ENCODE data around the gene CDRT15. TPM values are rescaled to one million over a fixed set of nuclear protein-coding genes. Genes with fewer than 3 reads are reported as not detected.

Gene CDRT15
- total RNA-seq, 2 donors from 2014 or later, result not detected

DNA sequence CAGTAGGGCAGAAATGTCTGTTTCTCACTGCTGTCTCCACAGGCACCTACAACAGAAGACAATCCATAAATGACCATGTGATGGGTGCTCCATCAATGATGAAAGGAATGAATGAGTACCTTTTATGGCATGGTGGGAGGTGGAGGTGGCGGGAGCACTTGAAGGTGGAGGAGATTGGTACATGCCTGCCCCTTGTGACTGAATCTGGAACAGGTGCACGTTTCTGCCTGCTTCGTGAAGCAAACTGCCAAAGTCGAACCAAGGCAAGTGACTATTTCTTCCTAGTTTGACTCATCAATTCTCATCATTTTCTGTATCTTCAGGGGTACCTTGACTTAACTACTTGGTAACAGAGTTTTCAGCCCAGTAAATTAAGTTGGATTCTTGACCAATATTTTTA is 25.4 kb downstream of the CDRT15 start:
- DNase-seq, result no peak
- intact Hi-C loops (cut with DNase I), result no loop called here
- ATAC-seq, result no peak

DNA sequence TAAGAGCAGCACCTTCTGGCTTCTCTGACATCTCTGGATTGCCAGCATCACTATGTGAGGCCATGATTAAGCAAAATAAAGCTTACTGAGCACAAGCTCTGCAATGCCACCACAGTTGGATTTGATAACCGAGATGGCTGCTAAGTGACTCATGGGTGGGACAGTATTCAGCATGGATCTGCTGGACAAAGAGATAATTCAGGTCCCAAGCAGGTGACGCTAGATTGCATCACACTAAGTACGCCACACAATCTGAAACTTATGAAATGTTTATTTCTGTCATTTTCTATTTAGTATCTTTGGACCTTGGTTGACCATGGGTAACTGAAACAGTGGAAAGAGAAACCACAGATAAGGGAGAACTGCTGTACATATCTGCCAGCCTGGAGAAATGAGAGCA is 27.4 kb downstream of the CDRT15 start:
- intact Hi-C loops (cut with DNase I), result no loop called here
- no peak for DNase-seq
- ATAC-seq, result no peak

DNA sequence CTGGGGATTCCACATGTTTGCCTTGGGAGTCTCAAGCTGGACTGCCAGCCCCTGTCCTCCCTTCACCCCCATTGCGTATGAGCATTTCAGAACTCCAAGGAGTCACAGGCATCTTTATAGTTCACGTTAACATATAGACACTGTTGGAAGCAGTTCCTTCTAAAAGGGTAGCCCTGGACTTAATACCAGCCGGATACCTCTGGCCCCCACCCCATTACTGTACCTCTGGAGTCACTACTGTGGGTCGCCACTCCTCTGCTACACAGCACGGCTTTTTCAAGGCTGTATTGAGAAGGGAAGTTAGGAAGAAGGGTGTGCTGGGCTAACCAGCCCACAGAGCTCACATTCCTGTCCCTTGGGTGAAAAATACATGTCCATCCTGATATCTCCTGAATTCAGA is 28.9 kb downstream of the CDRT15 start:
- no peak for DNase-seq
- no peak for ATAC-seq
- intact Hi-C loops (cut with DNase I), result no loop called here

DNA sequence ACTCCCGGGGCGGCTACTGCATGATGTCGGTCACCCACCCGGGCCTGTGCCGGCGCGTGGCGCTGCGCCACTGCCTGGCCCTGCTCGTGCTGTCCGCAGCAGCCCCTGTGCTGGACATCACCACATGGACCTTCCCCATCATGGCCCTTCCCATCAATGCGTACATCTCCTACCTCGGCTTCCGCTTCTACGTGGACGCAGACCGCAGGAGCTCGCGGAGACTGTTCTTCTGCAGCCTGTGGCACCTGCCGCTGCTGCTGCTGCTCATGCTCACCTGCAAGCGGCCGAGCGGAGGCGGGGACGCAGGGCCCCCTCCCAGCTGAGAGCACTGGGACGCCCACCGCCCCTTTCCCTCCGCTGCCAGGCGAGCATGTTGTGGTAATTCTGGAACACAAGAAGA is 29.8 kb downstream of the CDRT15 start:
- ATAC-seq, result no peak
- intact Hi-C loops (cut with DNase I), result no loop called here
- DNase-seq, result no peak

DNA sequence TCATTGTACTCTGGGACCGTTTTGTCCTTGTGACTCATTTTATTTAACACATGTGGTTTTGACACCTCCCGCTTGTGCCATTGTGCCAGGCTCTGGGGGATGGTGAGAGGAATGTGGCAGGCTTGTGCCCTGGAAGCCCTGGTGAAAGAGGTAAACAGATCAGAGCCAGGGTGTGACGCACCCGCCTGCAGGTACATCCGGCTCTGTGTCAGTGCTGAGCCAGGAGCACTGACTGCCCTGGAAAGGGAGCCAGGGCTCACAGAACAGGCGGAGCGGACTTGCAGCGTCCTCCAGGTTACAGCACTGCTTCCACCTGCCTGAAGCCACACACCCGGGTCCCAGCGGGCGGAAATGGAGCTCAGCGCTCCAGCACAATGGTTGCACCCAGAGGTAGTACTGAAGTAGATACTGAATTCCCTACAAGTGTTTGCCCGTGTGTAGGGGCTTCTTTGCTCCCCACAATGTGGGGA is 30.6 kb downstream of the CDRT15 start:
- ATAC-seq, result peak; percentile 71 to 91
- peak; percentile 66 for DNase-seq
- intact Hi-C loops (cut with DNase I), result no loop called here

DNA sequence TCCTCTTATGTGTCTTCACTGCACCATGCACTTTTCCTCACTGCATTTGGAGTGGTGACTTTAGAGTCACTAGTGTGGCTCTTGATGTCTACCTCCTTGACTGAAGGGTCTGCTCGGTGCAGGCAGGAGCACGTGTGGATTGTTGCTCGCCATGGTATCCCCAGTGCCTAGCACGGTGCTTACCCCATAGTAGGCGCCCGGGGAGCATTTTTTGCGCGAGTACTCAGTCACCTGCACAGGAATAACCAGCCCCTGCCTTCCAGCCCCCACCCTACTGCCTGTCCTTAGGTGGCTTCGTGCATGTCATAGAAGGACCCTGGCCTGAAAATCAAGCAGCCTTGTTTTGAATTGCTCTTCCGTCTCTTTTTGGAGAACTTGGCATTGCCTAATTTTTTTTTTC is 31.3 kb downstream of the CDRT15 start:
- DNase-seq (no peak), ATAC-seq (no peak)
- intact Hi-C loops (cut with DNase I), result no loop called here

DNA sequence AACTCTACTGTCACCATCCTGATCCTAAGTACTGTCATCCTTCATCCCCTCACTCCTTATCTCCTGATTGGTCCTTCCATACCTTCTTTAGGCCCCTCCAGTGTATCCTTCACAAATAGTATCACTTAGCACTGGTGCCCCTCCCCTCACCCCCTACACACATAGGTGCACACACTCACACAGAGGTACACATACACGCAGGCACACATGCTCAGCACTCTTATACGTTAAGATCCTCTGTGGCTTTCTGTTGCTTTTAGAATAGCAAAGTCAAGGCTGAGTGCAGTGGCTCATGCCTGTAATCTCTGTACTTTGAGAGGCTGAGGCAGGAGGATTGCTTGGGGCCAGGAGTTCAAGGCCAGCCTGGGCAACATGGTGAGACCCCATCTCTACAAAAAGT is 32.1 kb downstream of the CDRT15 start:
- intact Hi-C loops (cut with DNase I), result no loop called here
- ATAC-seq (no peak), DNase-seq (no peak)

DNA sequence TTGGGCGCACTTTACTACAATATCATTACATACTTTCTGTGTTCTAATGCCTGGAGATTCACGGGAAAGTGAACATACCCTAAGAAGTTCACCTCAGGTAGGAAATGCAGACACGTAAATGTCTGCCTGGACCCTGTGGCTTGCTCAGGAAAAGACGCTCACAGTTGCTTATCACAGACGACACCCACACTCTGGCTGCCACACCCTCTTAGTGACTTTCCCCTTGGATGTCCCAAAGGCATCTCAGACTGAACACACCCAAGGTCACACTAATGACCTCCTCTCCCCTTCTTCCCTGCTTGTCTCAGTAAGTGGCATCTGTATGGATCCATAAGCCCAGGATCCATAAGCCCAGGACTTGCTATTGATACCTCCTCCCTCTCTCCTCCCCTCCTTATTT is 32.6 kb downstream of the CDRT15 start:
- no peak for ATAC-seq
- intact Hi-C loops (cut with DNase I), result no loop called here
- DNase-seq, result no peak

DNA sequence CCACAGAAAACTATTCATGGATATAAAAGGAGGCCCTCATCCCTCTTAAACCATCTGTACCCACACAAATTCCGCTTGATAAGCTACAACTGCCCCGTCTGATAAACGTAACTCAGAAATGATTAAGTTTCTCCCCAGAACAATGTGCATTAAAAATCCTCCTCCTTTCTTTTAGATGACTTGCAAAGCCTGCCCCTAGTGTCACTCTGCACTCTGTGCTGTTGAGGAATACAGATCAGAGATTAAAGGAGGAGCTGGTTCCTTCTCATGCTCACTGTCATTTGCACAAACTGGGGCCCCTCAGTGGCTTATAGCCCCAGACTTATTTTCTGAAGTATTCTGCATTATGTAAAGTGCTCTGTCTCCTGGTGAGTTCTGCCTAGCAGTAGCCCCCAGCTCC is 33.3 kb downstream of the CDRT15 start:
- DNase-seq, result no peak
- no peak for ATAC-seq
- intact Hi-C loops (cut with DNase I), result no loop called here

DNA sequence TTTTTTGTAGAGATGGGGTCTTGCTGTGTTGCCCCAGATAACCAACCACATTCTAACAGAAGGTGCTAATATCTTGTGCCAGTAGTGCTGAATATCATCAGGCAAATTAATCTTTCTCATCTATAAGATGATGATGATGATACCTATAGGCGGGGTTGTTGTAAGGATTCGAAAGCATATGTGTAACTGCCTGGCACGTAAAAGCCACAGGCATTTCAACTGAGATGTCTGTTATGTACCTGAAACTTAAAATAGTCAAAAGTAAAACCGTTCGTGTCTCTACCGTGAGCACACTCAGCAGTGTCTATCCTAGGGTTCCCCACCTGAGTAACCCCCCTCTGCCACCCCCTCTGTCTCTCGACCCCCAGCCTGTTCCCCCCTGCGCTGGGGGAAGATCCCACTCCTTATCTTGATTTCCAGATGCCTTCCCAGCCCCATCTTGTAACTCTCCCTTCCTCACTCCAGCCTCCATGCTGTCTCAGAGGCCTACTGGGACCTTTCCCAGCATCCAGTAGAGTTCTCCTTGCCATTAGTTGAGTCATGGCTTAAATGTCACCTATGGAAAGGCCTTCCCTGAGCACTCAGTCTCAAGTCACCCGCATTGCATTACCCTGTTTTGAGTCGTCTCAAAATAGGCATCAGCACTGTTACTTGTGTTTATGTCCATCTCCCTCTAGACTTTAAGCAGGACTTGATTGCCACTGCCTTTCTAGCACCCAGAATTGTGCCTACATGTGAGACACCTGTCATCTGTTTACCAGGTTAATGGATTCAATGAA is 34.1 kb downstream of the CDRT15 start:
- ATAC-seq (no peak), DNase-seq (no peak)
- intact Hi-C loops (cut with DNase I), result no loop called here

DNA sequence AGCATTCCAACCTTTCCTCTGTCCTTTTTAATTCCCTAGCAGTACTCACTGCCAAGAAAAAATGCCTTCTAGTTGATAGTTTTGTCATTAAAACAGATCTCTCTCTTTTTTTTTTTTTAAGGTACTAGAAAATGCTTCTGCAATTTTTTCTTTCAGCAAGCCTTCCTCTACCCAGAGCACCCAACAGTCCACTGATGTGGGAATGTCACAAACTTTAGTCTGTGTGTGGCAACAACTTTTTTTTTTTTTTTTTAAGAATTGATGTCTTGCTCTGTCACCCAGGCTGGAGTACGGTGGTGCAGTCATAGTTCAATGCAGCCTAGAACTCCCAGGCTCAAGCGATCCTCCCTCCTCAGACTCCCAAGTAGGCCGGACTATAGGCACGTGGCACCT is 34.7 kb downstream of the CDRT15 start:
- no peak for DNase-seq
- no peak for ATAC-seq
- intact Hi-C loops (cut with DNase I), result no loop called here

DNA sequence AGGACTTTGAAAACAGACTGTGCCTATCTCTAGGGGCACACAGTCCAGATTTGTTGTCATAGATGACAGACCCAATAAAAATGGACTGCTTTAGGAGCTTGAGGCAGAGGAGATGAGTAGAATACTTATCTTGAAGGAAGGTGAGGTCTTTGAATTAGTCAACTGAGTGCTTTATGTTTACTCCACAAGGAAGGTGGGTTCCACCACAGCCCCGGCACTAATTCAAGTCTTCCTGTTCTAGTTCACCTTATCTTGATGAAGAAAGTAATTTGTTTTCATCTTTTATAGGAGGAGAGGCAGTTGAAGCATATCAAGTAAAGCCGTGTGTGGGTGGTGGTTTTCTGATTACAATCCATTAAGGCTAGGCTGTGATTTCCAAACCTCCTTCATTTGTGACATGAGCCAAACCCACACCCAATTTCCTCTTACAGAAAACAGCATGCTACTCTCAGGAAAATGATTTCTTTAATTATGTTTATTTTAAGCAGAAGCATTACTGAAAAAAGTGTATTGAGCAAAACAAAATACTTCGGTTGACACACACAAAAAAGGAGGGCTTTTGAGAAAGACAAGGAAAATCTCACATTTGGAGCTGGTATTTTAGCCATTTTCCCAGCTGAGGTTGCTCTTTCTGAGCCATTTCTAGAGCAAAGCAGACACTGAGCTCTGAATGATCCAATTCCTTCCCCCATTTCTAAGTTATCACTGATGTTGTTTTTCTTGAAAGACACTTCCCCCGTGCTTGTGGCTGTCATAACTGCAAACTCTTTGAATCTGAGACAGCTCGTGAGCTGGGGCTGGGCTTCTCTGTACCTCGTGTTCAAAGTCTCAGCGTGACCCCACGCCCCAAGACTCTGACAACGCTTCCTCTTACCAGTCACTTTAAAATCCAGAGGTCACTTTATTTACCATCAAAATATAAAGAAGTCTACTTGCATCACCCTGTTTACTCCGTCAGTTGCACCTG is 35.4 kb downstream of the CDRT15 start:
- no peak for DNase-seq
- ATAC-seq, result no peak
- intact Hi-C loops (cut with DNase I), result no loop called here

DNA sequence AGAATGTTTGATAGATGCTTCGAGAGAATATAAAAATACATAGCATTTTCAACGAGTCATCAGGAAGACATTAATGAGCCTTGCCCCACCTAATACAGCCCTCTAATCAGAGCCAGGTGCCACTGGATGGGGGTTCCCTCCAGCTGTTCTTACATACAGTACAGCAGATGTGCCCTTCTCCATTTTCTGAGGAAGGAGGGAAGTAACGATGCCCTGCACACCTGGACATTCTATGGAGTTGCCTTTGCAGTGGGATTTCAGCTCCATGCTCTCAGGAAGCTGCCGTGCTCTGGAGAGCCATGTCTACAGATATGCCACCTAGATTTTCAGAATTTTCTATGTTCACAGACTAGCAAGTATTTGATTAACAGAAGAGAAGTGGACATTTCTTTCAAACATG is 36.3 kb downstream of the CDRT15 start:
- ATAC-seq (no peak), DNase-seq (no peak)
- intact Hi-C loops (cut with DNase I), result no loop called here

DNA sequence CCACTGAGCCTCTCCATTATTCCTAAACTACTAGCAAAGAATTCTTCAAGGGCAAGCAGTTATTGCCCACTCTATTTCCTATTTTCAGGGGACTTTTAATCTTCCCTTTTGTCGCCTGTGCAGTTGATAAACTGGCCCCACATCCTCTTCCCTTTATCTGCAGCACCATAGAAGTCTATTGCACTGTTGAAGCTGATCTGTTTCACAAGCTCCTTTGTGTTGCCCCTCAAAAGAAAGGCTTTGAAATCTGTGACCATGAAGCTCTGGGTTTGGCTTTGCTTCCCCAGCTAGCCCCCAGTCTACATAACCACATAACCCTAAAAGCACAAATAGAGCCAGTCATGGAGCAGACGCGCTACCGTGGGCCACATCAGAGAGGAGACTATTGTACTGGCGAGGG is 37.1 kb downstream of the CDRT15 start:
- intact Hi-C loops (cut with DNase I), result no loop called here
- no peak for DNase-seq

DNA sequence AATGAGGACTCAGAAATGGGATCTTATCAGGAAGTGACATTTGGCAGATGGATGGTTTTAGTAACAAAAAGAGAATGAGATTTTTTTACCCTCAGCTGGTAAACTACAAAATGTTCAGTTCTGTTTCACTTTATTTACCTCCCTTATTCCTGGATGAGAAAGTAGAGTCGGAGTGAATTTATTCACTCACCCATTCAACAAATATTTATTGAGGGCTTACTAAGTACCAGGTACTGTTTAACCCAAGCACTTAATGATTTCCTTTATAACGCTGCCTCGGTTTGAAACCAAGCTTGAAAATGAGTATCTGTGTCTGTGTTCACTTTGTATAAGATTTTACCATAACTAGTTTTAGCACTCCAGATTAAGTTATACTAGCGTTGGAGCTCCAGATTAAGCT is 38.1 kb downstream of the CDRT15 start:
- intact Hi-C loops (cut with DNase I), result no loop called here
- no peak for DNase-seq
- ATAC-seq, result no peak

More for the DNA sequence above, 37.1 kb downstream of the CDRT15 start:
- ATAC-seq, result no peak

DNA sequence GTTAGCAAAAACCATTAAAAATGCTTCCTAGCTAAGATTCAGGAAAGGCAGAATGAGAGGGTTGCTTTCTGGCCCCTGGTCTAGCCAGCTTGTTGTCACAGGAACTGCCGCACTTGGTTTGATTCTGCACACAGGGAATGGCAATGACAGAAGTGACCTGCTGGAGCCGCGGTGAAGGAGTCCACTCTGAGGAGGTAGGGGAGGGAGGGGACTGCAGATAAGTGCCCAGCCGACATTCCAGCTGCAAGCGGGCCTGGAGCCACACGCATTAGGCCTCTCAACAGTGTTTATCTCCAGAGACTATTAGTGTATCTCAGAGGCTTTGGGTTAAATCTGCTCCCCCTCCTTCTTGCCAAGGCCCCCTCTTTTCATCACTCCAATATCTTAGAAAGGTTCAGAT is 38.6 kb downstream of the CDRT15 start:
- DNase-seq (no peak), ATAC-seq (peak; percentile 69 to 81)
- intact Hi-C loops (cut with DNase I), result no loop called here

DNA sequence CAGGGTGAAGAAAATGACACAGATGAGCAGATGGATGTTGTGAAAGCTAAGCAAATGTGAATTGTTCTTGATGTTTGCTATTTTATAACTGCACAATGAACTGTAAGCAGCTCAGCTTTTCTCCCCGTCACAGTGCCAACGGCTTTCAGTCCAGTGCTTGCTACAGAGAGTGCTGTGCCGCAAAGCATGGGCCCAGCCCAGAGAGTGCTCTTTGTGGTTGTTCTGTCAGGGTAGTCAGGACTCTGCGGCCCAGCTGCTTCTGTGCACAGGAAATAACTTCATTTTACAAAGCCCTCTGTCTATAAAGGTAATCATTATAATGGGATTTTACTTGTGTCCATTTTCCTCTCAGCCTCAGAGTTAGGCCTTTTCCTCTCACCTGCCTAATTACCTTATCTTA is 39.1 kb downstream of the CDRT15 start:
- intact Hi-C loops (cut with DNase I), result no loop called here

DNA sequence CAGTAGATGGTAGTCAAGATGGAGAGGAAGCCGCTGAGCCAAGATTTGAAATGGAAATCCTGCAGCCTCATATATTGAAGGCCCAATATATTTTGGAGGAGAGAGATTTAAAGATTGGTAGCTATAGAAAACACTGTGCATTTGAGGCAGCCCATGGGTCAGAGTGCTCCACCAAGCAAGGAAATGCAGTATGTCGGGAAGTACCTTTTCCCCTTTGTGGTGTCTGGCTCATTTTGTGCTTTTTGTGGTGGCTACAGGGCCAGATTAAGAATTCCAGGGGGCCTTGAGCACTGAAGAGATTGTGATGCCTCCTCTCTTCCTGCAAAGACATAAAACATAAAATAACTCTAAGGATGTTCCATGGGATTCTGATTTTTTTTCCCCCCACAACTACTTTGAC is 39.6 kb downstream of the CDRT15 start:
- ATAC-seq (no peak), DNase-seq (no peak)
- intact Hi-C loops (cut with DNase I), result no loop called here

More for the DNA sequence above, 39.1 kb downstream of the CDRT15 start:
- ATAC-seq (peak in 1 of 2 donors; percentile 55), DNase-seq (no peak)

DNA sequence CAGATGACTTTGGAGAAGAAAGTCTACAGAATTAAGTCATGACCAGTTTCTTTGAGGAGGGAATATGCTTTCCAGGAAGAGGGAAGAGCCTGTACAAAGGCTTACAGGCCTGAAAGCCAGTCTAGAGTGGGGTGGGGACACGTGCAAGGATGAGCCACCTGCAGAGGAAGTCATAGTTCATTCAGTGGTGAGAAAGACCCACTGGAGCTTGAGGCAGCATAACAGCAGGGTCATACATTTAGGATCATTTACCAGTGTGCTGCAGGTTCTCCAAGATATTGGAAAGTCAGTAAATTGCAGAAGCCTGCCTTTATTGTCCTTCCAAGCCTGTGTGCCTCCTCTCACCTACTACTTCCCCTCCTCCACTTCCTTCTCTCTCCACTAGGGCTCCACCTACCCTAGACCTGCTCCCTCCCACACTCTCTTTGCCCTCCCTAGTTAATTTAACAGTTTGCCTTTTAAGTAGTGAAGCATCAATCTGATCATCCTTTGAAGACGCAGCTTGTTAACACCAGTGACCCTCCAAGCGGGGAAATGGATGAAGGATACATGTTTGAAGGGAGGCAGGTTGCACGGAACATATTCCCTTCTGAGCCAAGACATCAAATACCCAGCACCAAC is 40.2 kb downstream of the CDRT15 start:
- intact Hi-C loops (cut with DNase I), result no loop called here
- DNase-seq (no peak), ATAC-seq (no peak)

Data from left cardiac atrium (tissue), 4 donors.